ENCODE measurements around the gene SIX5.
"Not testable (repeated sequence)": the region's sequence is repeated elsewhere in the genome, so short reads cannot be mapped to it uniquely, and the experiment has no call there.

Gene SIX5

DNA sequence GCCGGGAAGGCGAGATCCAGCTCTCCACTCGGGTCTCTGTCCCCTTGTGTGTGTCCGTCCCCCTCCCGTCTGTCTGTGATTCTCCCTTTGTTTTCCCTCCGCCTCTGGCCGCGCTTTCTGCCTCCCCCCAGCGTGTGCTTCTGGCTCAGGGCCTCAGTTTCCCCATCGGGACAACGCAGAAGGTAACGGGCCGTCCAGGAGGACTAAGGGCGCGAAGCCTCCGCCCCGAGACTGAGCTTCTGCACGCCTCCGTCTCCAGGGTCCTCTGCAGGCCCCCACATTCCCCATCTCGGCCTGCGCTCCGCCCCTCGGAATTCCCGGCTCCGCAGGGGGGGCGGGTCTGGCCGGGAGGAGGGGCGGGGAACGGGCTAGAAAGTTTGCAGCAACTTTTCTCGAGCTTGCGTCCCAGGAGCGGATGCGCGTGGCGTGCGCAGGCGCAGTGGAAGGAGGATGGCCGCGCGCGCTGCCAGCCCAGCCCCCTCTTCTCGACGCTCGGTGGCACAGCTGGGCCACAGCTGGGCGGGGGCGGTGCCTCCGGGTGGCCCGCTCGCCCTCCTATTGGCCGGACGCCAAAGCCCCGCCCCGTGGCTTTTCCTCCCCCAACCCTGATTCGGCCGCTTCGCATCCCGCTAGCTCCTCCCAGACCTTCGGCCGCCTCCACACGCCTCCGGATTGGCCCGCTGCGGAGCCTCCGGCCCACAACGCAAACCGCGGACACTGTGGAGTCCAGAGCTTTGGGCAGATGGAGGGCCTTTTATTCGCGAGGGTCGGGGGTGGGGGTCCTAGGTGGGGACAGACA is at the start of gene SIX5:
Gene SIX5 (minus strand): TSS at position 269 of the 799 bp plus-strand sequence. CDS start 408 bp downstream, outside the sequence.
- DNase-seq (ENCODE audit: low read depth): peak; percentile 95

DNA sequence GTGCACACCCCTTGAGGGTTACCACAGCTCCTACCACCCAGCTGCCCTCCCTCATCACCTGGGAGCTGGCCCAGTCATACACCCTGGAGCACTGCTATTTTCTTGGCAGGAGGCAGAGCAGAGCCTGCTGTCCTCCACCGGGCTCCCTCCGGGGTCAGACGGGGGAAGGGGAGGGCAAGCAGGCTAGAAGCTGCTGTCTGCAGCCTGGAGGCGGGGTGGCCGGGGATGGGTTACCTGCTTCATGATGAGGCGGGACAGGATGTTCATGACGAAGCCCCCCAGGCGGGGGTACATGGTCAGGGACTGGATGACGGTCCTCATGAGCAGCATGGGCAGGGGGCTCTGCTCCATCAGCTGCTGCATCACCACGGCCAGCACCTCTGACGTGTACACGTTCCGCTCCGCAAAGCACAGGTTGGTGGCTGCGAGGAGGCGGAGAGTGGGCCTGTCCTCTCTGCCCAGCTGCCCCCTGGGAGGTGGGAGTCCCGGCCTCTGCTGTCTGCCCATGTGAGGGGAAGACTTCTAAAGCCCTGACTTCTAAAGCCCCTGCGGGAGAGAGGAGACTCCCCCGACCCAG is 48.8 kb upstream of the SIX5 start:
- DNase-seq (ENCODE audit: low read depth): no peak

DNA sequence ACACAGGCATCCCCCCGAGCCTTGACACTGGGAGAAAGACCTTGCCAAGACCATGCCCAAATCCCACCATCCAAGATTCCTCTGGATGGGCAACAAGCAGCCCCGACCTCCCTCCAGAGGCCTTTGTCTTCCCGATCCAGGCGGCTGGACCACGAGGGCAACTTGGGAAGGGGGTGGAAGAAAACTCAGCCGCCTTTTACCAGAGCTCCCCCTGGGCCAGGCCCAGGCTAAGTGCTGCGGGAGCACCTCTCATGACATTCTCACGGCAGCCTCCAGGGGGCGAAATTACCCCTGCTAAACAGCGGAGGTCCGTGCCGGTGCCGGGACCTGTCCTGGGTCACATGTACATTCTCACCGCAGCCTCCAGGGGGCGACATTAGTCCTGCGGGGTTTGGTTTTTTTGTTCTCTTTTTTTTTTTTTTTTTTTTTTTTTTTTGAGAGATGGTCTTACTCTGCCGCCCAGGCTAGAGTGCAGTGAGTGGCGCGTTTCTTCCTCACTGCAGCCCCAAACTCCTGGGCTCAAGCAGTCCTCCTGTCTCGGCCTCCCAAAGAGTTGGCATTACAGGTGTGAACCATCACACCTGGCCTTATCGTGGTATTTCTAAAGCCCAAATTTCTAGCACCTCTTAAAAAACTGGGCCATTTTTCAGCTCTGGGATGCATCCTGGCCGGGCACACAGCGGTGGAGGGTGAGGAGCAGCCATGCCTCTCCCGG is 48.1 kb upstream of the SIX5 start:
- peak; percentile 92 for DNase-seq (ENCODE audit: low read depth)

DNA sequence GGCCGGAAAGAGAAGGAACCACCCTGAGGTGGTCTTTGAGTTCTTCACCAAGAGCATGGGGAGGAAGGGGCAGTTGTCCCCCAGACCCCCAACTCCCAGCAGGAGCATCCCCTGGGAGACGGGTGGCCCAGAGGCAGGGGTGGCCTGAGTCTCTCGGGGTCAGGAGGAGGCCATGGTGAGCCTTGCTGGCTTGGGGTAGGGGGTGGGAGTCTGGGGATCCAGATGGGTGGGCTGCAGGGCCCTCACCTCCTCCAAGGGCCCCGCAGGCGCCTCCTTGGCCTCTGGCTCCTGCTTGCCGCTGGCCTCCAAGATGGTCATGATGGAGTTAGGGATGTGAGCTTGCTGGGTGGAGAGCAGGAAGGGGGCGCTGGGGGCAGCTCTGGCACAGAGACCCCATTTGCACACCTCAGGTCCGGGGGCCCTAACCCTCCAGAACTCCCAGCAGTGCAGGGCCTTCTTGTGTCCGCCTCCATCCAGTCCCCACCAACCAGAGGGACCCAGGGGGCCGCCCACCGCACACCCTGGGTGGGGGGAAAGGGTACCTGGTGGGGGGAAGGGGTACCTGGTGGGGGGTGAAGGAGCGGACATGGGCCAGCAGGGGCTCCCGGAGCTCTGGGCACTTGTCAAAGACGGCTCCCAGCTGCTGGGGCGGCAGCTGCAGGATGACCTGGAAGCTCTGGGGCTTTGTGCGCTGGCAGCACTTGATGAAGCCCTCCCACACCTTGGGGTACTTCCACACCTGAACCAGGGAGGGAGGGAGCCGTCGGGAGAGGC is 47.4 kb upstream of the SIX5 start:
- DNase-seq (ENCODE audit: low read depth): no peak

DNA sequence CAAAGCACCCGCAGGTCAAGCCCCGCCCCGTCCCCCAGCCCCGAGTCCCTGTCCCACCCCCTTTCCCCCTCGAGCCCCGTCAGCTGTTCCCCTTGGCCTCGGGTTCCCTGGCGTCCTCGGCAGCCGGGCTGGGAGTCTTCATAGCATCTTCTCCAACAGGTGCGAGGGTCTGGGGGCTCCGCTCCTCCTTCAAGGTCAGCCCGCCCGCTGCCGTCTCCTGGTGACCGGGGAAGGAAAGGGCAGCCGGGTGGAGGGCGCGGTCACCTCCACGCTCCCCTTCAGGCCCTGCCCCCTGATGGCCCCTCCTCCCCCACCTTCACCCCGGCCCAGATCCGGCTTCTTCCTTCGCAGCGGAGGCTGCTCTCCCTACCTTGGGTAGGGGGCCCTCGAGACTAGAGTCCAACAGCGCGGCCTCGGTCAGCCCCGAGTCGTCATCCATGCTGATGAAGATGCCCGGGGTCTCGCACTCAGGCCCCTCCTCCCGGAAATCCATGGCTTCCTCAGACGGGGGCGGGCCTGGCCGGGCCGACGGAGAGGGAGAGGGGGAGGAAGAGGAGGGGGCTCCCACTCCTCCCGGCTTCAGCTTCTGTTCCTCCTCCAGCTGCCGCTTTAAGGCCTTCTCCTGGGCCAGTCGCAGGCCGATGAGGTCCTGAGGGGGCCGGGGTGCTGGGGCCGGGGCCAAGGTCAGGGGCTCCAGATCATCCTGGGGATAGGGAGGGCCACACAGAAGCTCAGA is 46.6 kb upstream of the SIX5 start:
- no peak for DNase-seq (ENCODE audit: low read depth)

DNA sequence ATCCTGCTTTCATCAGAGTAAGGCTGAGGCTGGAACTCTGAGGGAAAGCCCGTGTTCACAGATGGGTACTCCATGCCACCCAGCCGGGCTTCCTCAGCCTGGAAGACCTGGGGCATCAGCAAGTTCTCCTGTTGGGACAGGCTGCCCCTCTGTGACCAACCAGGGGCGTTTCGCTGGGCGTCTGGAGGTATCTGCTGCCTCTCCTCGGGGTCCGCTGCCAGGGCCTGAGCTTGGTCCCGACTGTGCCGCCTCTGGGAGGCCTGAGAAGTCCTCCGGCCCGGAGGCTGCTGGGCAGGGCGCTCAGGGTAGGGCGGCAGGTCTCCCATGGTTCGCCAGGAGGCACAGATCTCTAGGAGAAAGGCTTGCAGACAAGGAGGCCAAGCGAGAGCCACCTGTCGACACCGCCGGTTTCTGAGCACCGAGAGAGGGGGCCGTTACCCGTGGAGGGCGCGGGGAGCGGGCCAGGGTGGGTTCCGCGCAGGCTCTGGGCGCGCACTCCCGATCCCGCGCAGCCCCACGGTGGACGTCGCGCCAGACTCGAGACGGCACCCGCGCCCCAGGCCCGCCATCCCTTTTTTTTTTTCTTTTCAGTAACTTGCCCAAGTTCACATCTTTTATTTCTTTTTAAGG is 45.9 kb upstream of the SIX5 start, which contains the start of gene RSPH6A:
Gene RSPH6A (minus strand): TSS at position 458 of the 630 bp plus-strand sequence. CDS start 132 bp downstream, at position 326.
- DNase-seq (ENCODE audit: low read depth): no peak

DNA sequence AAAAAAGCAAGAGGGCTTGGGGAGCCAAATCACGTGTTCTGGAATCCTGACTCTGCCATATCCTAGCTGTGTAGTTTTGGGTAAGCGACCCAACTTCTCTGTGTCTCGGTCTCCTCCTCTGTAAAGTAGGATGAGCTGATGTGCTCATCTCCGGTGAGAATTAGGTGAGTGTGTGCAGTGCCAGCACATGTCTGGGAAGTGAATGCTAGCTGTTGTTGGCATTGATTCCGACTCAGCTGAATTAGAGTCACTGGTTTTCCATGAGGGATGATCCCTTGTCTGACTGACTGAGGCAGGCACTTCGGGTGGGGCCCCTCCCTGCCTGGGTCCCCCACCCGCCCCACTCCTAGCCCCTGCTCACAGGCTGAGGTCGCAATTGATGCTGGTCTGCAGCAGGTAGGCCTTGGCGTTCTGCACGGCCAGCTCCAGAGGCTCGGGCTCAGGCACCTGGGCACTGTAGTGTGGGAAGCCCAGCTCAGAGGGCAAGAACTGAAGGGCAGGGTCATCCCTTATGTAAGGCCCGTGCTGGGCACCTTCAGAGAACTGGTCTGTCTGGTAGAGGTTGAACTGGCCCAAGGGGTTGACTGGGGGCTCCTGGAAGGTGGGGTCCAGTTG is 45.2 kb upstream of the SIX5 start:
- no peak for DNase-seq (ENCODE audit: low read depth)

DNA sequence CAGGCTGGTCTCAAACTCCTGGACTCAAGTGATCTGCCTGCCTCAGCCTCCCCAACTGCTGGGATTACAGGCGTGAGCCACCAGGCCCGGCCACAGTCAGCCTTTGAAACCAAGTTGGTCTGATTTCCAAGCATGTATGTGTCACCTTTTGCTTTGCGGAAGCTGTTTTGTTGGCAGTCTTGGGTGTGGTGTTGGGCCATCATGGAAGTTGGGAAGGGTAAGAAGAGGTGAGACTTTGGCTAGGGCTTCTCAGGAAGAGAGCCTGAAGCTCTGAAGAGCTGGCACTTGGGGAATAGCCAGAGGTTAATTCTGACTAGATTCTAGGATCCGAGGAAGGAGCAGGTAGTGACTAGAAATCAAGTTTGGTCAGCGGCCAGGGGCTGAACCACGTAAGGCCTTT is 43.2 kb upstream of the SIX5 start:
- no peak for DNase-seq (ENCODE audit: low read depth)

DNA sequence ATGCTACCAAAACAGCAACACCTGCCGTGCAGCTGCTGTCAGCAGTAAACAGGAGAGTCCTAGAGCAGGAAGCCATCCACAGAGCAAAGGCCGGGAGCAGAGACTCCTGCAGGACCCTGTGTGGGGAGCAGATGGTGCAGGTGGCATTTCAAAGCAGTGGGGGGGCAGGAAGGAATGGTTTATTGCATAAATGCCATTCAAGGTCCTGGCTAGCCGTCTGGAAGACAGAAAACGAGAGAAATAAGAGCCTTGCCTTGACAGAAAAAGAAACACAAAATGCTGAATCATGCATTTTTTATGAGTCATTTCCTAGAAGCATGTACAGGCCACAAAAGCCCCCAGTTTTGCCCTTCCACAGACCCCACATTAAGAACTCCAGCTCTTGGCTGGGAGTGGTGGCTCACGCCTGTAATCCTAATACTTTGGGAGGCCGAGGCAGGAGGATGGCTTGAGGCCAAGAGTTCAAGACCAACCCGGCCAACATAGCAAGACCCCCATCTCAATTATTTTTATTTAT is 40.6 kb upstream of the SIX5 start:
- DNase-seq (ENCODE audit: low read depth): no peak

DNA sequence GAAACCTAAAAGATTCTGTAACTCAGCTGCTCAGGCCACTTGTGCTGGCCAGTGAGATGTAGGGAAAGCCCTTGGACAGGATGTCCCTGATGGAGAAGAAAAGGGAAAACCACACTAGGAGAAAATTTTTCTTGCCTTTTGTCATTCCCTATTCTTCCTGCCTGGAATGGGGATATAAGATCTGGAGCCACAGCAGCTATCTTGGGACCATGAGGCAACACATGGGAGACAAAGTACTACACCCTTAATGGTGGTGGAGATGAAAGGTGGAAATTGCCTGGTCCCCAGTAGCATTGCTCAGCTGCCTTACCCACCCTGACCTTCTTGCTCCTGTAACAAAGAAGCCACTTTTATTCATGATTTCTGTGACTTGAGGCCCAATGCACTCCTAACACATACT is 36.7 kb upstream of the SIX5 start:
- DNase-seq (ENCODE audit: low read depth): no peak

DNA sequence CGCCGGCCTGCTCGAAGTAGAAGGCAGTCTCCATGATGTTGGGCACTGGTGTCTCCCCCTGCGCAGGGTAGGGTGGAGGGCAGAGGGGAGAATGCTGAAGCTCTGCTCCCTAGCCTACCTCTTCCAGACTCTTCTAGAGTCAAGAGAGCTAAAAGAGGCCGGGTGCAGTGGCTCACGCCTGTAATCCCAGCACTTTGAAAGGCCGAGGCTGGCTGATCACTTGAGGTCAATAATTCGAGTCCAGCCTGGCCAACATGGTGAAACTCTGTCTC is 35.8 kb upstream of the SIX5 start:
- DNase-seq (ENCODE audit: low read depth): no peak

DNA sequence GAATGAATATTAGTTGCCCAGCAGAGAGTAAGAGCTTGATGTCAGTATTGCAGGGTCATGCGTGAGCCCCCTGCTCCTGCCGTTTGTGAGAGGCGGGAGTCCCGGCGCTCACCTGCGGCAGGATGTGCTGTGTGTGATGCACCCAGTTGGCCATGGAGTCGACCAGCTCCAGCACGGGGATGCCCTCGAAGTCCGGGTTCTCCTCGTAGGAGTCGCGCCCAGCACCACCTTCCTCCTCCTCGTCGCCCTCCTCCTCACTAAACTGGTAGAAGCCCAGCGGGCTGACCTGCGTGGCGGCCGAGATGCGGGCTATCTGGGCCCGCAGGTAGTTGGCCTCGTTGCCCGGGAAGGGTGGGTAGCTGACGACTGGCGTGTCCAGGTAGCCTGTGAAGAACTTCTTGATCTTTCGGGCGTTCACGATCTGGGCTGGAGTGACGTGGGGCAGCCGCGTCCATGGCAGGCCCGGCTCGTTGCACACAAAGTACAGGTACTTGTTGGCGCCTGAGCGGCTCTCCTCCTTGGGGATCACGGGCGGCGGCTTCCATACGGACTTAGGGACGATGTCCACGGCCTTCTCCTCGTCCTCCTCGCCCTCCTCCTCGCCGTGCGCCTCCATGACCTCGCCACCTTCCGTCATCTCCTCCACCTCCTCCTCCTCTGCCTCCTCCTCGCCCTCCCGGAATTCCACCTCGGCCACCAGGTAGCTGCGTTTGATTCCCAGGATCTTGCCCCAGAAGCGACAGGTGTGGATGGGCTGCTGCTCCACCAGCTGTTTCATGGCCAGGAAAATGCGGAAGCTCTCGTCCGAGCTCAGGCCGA is 35.3 kb upstream of the SIX5 start:
- no peak for DNase-seq (ENCODE audit: low read depth)

DNA sequence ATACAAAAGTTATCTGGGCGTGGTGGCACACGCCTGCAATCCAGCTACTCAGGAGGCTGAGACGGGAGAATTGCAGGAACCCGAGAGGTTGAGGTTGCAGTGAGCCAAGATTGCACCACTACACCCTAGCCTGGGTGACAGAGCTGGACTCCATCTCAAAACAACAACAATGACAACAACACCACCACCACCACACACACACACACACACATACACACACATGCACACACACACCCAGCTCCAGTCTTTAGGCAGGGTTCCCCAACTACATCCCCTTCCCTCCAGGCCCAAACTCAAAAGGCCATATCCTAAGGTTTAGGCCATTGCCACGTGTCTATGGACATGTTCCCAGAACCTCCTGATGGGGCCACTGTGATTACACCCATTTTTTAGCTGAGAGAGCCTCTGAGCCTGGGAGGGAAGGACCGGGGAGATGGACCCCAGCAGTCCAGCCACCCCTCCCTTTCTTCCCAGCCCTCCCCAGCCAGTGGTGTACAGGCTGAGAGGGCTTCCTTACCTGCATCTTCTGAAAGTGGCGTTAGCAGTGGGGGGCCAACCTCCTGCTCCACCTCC is 32.6 kb upstream of the SIX5 start:
- DNase-seq (ENCODE audit: low read depth): no peak

DNA sequence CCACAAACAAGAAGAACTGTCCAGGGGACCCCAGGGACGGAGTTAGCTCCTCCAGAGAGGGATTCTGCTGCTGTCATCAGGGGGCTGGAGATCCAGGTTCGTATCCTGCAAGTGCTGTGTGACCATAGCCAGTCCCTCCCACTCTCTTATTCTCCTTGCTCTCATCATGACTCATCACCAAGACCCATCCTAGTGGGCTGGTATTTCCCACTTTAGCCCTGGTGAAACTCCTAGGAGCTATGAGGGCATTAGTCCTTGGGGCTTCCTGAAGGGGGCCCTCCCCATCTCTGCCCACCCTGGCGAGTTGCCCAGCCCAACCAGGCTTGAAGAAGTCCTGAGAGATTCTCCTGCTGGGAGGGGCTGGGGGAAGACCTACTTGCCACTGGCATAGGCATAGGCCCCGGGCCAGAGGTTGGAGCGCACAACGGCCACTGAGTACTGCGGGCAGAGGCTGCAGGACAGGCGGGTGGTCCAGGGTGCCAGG is 31.1 kb upstream of the SIX5 start:
- DNase-seq (ENCODE audit: low read depth): no peak

DNA sequence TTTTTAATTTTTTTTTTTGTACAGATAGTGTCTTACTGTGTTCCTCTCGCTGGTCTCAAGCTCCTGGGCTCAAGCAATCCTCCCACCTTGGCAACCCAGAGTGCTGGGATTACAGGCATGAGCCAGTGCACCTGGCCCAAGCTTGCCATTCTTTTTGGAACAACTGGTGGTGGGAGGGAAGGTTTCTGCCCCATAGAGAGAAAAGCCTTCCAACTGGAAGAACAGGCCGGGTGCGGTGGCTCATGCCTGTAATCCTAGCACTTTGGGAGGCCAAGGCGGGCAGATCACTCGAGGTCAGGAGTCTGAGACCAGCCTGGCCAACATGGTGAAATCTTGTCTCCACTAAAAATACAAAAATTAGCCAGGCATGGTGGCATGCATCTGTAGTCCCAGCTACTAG is 30.5 kb upstream of the SIX5 start:
- DNase-seq (ENCODE audit: low read depth): not testable (repeated sequence)

DNA sequence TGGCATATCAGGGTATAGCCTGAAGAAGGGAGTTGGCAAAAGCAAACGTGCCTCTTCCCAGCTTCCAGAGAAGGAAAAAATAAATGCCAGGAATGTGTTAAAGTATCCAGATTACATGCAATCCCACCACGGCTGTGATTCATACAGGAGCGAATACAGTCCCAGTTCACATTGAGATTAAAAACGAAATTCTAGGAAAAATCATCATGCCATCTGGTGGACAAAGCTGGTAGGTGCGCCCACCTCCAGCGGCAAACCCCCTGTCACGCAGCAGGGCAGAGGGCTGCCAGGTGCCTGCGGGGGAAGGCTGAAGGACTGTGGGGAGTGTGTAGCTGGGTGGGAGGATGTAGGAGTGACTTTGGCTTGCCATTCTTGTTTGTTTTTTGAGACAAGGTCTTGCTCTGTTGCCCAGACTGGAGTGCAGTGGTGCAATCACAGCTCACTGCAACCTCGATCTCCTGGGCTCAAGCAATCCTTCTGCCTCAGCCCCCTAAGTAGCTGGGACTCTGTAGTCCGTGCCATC is 30.0 kb upstream of the SIX5 start:
- DNase-seq (ENCODE audit: low read depth): no peak

DNA sequence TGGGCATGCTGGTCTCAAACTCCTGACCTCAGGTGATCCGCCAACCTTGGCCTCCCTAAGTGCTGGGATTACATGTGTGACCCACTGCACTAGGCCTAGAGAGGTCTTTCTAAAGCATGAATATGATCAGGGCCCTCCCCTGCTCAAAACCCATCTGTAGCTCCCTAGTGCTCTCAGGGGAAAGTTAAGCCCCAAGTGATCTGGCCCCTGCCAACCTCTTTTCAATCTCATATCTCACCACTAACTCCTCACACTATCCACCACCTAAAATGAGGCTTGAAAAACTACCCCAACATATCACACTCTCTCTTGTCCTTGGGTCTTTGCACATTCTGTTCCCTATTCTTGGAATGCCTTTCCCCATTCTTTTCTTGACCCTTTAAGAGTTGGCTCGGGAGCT is 25.6 kb upstream of the SIX5 start:
- DNase-seq (ENCODE audit: low read depth): no peak

DNA sequence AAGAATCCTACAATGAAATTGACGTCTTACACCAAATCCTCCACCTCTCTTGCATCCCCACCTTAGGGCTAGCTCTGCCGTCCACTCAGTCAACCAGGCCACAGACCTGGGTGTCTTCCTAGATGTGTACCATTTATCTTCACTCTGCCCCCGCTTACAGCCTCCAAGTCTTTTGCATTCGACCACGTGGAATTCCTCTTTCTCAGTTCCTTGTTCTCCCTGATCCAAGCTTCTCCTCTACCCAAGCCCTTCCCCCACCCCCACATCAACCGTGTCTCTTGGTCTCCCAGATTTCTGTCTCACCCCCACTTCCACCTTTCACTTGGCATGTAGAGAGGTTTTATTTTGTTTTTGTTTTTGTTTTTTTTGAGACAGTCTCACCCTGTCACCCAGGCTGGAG is 24.8 kb upstream of the SIX5 start:
- no peak for DNase-seq (ENCODE audit: low read depth)

DNA sequence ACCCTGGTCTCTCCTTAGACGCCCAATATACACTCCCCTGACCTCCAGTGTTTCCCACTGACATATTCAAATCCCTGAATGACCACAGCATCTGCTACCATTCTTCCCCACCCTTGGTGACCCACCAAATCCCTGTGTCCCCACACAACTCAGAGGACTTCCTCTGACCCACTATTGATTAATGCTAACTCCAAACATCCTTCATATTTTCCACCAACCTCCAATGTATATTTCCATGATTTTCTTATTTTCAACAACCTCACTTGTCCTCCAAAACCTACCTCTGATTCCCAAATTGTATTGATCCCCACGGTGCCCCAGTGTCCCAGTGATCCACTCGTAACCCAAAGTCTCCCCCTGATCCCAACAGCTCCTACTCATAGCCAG is 24.1 kb upstream of the SIX5 start:
- DNase-seq (ENCODE audit: low read depth): no peak
